Measurements from ENCODE around the gene ATP9A.

DNA sequence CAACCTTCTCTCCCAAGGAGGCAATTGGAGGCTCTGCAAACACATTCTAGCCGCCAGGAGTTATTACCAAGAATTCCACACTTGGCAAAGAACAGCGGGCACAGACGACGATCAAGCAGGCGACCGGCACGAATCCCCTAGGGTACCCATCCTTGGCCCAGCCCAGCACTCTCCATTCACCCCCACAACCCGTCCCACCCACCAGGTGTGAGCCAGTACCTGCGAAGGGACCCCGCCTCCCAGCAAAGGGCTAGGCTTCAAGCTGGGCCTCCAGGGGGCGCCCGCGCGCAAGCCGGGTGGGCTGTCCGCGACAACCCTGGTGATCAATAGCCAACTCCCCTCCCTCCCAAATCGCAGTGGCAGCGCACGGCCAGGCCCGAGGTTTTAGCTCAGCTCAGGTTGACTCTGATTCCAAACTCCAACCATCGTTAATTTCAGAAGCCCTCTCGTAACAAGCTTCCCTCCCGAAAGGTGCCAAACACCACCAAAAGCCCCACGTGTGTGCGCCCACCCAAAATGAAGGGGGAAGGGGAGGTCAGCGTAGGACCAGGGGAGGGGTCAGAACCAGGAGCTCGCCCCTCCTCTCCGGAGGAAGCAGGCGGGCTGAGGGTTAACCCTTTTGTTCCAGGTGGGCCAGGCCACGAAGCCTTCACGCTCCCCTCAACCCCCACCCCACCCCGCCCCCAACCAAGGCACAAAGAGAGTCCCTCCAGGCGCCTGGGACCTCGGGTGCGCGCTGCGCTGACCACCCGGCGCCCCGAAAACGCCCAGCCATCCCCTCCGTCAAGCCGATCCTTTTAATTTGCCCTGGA lies 32.1 kb upstream of the ATP9A start:
- TF ChIP-seq CTCF (IDR thresholded peaks at IDR 0.05; ENCODE audit: low read length) = peak; percentile 59
- no peak for TF ChIP-seq EZH2 (IDR thresholded peaks at IDR 0.05; ENCODE audit: borderline replicate concordance, low read length)
